ENCODE measurements around the gene ATP8A2.

The ATP8A2 gene

GRCh38 chr13:25729201-25729600 is 357.4 kb downstream of the ATP8A2 start:
- H3K4me3 ChIP-seq (ENCODE audit: low read depth, low read length) = no peak overlapping the region
- no peak for DNase-seq (ENCODE audit: low read depth)
- TF ChIP-seq MYC (IDR thresholded peaks at IDR 0.05; ENCODE audit: low read depth, low read length) = no peak
- no peak for TF ChIP-seq MAX (IDR thresholded peaks at IDR 0.05; ENCODE audit: low read depth, low read length)
- no peak for TF ChIP-seq POLR2A (IDR thresholded peaks at IDR 0.05; ENCODE audit: extremely low read depth, insufficient read length)
- TF ChIP-seq CTCF (IDR thresholded peaks at IDR 0.05; ENCODE audit: low read depth, low read length) = no peak

DNA sequence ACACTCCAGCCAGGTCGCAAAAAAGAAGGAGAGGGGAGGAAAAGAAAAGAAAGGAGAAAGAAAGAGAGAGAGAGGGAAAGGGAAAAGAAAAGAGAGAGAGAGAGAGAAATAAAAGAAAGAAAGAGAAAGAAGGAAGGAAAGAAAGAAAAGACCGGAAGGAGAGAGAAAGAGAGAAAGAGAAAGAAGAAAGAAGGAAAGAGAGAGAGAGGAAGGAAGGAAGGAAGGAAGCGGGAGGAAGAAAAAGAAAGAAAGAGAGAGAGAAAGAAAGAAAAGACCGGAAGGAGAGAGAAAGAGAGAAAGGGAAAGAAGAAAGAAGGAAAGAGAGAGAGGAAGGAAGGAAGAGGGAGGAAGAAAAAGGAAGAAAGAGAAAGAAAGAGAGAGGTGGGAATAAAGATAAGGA is 359.3 kb downstream of the ATP8A2 start:
- TF ChIP-seq MAX (IDR thresholded peaks at IDR 0.05; ENCODE audit: low read depth, low read length) (no peak), MYC (IDR thresholded peaks at IDR 0.05; ENCODE audit: low read depth, low read length) (no peak), CTCF (IDR thresholded peaks at IDR 0.05; ENCODE audit: low read depth, low read length) (no peak), POLR2A (IDR thresholded peaks at IDR 0.05; ENCODE audit: extremely low read depth, insufficient read length) (no peak)
- H3K4me3 ChIP-seq (ENCODE audit: low read depth, low read length) = no peak overlapping the region

DNA sequence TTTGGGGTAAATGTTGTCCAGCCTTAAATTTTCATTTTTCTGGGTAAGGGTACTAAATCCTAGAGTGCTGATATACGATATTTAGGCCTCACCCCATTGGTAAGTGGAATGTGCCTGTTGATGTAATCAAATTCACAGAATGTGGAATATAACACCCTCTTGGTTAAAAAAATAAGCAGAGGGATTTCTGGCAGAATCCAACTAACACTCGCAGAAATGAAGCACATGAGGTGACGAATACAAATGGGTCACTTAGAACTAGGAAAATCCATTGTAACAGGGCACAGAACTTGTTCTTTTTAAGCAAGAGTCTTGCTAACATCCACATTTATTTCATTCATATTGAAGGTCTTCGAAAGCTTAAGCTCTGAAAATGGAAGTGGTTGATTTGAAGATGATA is 359.8 kb downstream of the ATP8A2 start:
- no peak for DNase-seq (ENCODE audit: low read depth)

More for the DNA sequence above, 359.3 kb downstream of the ATP8A2 start:
- no peak for DNase-seq (ENCODE audit: low read depth)

GRCh38 chr13:25732111-25732865 is 360.5 kb downstream of the ATP8A2 start:
- no peak for DNase-seq (ENCODE audit: low read depth)
- no peak for TF ChIP-seq CTCF (IDR thresholded peaks at IDR 0.05; ENCODE audit: low read depth, low read length)
- TF ChIP-seq MYC (IDR thresholded peaks at IDR 0.05; ENCODE audit: low read depth, low read length) = no peak
- TF ChIP-seq POLR2A (IDR thresholded peaks at IDR 0.05; ENCODE audit: extremely low read depth, insufficient read length) = no peak
- no peak overlapping the region for H3K4me3 ChIP-seq (ENCODE audit: low read depth, low read length)

More for the DNA sequence above, 359.8 kb downstream of the ATP8A2 start:
- TF ChIP-seq MAX (IDR thresholded peaks at IDR 0.05; ENCODE audit: low read depth, low read length) (no peak), CTCF (IDR thresholded peaks at IDR 0.05; ENCODE audit: low read depth, low read length) (no peak), POLR2A (IDR thresholded peaks at IDR 0.05; ENCODE audit: extremely low read depth, insufficient read length) (no peak)
- no peak overlapping the region for H3K4me3 ChIP-seq (ENCODE audit: low read depth, low read length)

DNA sequence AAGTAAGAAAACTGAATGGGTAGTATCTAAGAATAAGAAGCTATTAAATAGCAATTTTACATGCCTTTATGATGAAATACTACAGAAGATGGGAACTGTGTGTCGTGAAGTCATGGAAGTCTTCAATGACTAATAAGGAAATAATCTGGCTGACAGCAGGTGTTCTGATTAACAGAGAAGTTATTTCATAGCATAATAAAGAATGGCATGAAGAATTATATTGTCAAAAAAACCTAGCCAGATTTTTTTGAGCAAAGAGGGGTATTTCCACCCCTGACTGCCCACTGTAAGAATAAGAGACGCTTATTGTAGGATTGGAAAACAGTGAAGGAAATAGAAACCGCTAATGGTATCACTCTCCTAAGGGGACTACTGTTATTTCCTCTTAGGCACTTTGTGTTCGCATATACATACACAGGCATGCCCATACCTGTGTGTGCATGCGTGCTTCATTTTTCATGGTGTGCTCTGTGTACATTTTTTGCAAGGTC is 361.3 kb downstream of the ATP8A2 start:
- TF ChIP-seq CTCF (IDR thresholded peaks at IDR 0.05; ENCODE audit: low read depth, low read length) (no peak), POLR2A (IDR thresholded peaks at IDR 0.05; ENCODE audit: extremely low read depth, insufficient read length) (no peak), MAX (IDR thresholded peaks at IDR 0.05; ENCODE audit: low read depth, low read length) (no peak), MYC (IDR thresholded peaks at IDR 0.05; ENCODE audit: low read depth, low read length) (no peak)
- no peak overlapping the region for H3K4me3 ChIP-seq (ENCODE audit: low read depth, low read length)
- DNase-seq (ENCODE audit: low read depth) = no peak

All from NB4 (cell line).